Measurements from ENCODE around the gene MEX3D.

The MEX3D gene

GRCh38 chr19:1572795-1573194, 4.7 kb upstream of the MEX3D start (continued):
- TF ChIP-seq TSHZ2 (CRISPR knock-in tag; IDR thresholded peaks at IDR 0.05) (no peak), GLIS3 (CRISPR knock-in tag; IDR thresholded peaks at IDR 0.05) (no peak)

GRCh38 chr19:1571358-1571757, 3.2 kb upstream of the MEX3D start:
- ATAC-seq: no peak

More at GRCh38 chr19:1571358-1571757, 3.2 kb upstream of the MEX3D start:
- TF ChIP-seq POU6F1 (CRISPR knock-in tag; IDR thresholded peaks at IDR 0.05; ENCODE audit: borderline replicate concordance, low read depth) (no peak), ZFP3 (CRISPR knock-in tag; IDR thresholded peaks at IDR 0.05) (no peak), BACH2 (CRISPR knock-in tag; IDR thresholded peaks at IDR 0.05; ENCODE audit: borderline replicate concordance) (no peak), RARB (CRISPR knock-in tag; IDR thresholded peaks at IDR 0.05) (no peak), CREB5 (CRISPR knock-in tag; IDR thresholded peaks at IDR 0.05; ENCODE audit: low read depth) (no peak), ISL1 (CRISPR knock-in tag; IDR thresholded peaks at IDR 0.05) (no peak), CSDC2 (CRISPR knock-in tag; IDR thresholded peaks at IDR 0.05) (no peak), ARNTL (CRISPR knock-in tag; IDR thresholded peaks at IDR 0.05; ENCODE audit: borderline replicate concordance, low read depth) (no peak), ZNF8 (CRISPR knock-in tag; IDR thresholded peaks at IDR 0.05) (no peak), TOX (CRISPR knock-in tag; IDR thresholded peaks at IDR 0.05; ENCODE audit: borderline replicate concordance) (no peak), TCF4 (CRISPR knock-in tag; IDR thresholded peaks at IDR 0.05; ENCODE audit: borderline replicate concordance) (no peak), ZNF70 (CRISPR knock-in tag; IDR thresholded peaks at IDR 0.05) (no peak), TSHZ2 (CRISPR knock-in tag; IDR thresholded peaks at IDR 0.05) (no peak), ZFP30 (CRISPR knock-in tag; IDR thresholded peaks at IDR 0.05) (no peak), ZC3H10 (CRISPR knock-in tag; IDR thresholded peaks at IDR 0.05) (no peak), SNAI2 (CRISPR knock-in tag; IDR thresholded peaks at IDR 0.05) (no peak), ZNF565 (CRISPR knock-in tag; conservative IDR thresholded peaks at IDR 0.05; ENCODE audit: low read depth) (no peak), OSR1 (CRISPR knock-in tag; IDR thresholded peaks at IDR 0.05) (no peak), ESRRG (CRISPR knock-in tag; IDR thresholded peaks at IDR 0.05) (no peak)
- TF ChIP-seq, protein P1, sequence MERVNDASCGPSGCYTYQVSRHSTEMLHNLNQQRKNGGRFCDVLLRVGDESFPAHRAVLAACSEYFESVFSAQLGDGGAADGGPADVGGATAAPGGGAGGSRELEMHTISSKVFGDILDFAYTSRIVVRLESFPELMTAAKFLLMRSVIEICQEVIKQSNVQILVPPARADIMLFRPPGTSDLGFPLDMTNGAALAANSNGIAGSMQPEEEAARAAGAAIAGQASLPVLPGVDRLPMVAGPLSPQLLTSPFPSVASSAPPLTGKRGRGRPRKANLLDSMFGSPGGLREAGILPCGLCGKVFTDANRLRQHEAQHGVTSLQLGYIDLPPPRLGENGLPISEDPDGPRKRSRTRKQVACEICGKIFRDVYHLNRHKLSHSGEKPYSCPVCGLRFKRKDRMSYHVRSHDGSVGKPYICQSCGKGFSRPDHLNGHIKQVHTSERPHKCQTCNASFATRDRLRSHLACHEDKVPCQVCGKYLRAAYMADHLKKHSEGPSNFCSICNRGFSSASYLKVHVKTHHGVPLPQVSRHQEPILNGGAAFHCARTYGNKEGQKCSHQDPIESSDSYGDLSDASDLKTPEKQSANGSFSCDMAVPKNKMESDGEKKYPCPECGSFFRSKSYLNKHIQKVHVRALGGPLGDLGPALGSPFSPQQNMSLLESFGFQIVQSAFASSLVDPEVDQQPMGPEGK (CRISPR knock-in tag; IDR thresholded peaks at IDR 0.05; ENCODE audit: borderline replicate concordance): no peak
